GM23338 (cell line): ENCODE measurements around the gene PLAAT5. TPM values are rescaled to one million over a fixed set of nuclear protein-coding genes. Genes with fewer than 3 reads are reported as not detected.
A peak's percentile ranks its signal among the peaks of the same experiment; 100 is the strongest.
"Not testable (repeated sequence)": the region's sequence is repeated elsewhere in the genome, so short reads cannot be mapped to it uniquely, and the experiment has no call there.

Experiments
- ATAC-seq: fragments of 200-7000 bp; cut with Tn5 transposase; 3 replicates; pipeline ENCODE4 v1.9.1; 2020
- DNase-seq: peaks from one replicate; pipeline ENCODE4 v3.0.0-alpha.2; 2015; ENCODE audit warnings: low spot score
- H2AFZ ChIP-seq: fragments of 200-600 bp; sonication (generic); 2 replicates; pipeline ENCODE4 v1.8.0; 2016; ENCODE audit warnings: antibody characterized with exemption, mild to moderate bottlenecking, moderate library complexity
- H3F3A ChIP-seq: fragments of 200-600 bp; sonication (generic); replicated peaks from 2 replicates; pipeline ENCODE4 v1.8.0; 2017; ENCODE audit warnings: antibody characterized with exemption, mixed run types, low read depth
- H3K27ac ChIP-seq: fragments of 200-600 bp; sonication (generic); 2 replicates; pipeline ENCODE4 v1.6.1; 2016; ENCODE audit warnings: low read depth
- H3K27me3 ChIP-seq: fragments of 200-600 bp; sonication (generic); 2 replicates; pipeline ENCODE4 v1.8.0; 2016; ENCODE audit warnings: mild to moderate bottlenecking, mixed run types, moderate library complexity; ENCODE audit not compliant: insufficient read depth
- H3K36me3 ChIP-seq: fragments of 200-600 bp; sonication (generic); 2 replicates; pipeline ENCODE4 v1.8.0; 2016; ENCODE audit warnings: mild to moderate bottlenecking; ENCODE audit not compliant: insufficient read depth
- H3K4me1 ChIP-seq: fragments of 200-600 bp; sonication (generic); 2 replicates; pipeline ENCODE4 v1.8.0; 2016; ENCODE audit warnings: mild to moderate bottlenecking, moderate library complexity; ENCODE audit not compliant: insufficient read depth
- H3K4me2 ChIP-seq: fragments of 200-600 bp; sonication (generic); 2 replicates; pipeline ENCODE4 v1.7.1; 2017; ENCODE audit warnings: mixed run types
- H3K4me3 ChIP-seq: fragments of 200-600 bp; sonication (generic); 2 replicates; pipeline ENCODE4 v1.6.1; 2016; ENCODE audit warnings: mixed run types
- H3K79me2 ChIP-seq: fragments of 200-600 bp; sonication (generic); replicated peaks from 2 replicates; pipeline ENCODE4 v1.8.0; 2017; ENCODE audit warnings: mild to moderate bottlenecking; ENCODE audit not compliant: insufficient read depth
- H3K9me2 ChIP-seq: fragments of 200-600 bp; sonication (generic); 2 replicates; pipeline ENCODE4 v1.8.0; 2017; ENCODE audit not compliant: insufficient read depth
- H4K20me1 ChIP-seq: fragments of 200-600 bp; sonication (generic); replicated peaks from 2 replicates; pipeline ENCODE4 v1.8.0; 2017; ENCODE audit warnings: mild to moderate bottlenecking; ENCODE audit not compliant: insufficient read depth
- H3K27ac Mint-ChIP-seq: 2 replicates; pipeline ENCODE4 v1.8.0; 2020; ENCODE audit warnings: inconsistent platforms, mild to moderate bottlenecking, moderate library complexity, mixed read lengths
- H3K27me3 Mint-ChIP-seq: 3 replicates; pipeline ENCODE4 v1.8.0; 2022; ENCODE audit warnings: low read depth, mild to moderate bottlenecking, moderate library complexity, mixed read lengths, inconsistent platforms; ENCODE audit not compliant: insufficient read depth, poor library complexity
- H3K36me3 Mint-ChIP-seq: 3 replicates; pipeline ENCODE4 v1.8.0; 2021; ENCODE audit warnings: low read depth, mild to moderate bottlenecking, inconsistent platforms, moderate library complexity, mixed read lengths
- H3K4me1 Mint-ChIP-seq: 3 replicates; pipeline ENCODE4 v1.8.0; 2020; ENCODE audit warnings: mild to moderate bottlenecking, inconsistent platforms, mixed read lengths
- H3K4me3 Mint-ChIP-seq: 3 replicates; pipeline ENCODE4 v1.8.0; 2021; ENCODE audit warnings: moderate library complexity, mild to moderate bottlenecking, inconsistent platforms, mixed read lengths
- H3K9me3 Mint-ChIP-seq: 3 replicates; pipeline ENCODE4 v1.8.0; 2020; ENCODE audit warnings: moderate library complexity, mild to moderate bottlenecking, inconsistent platforms, mixed read lengths
- CREB1 ChIP-seq: fragments of 250-450 bp; sonication (Bioruptor Pico); IDR thresholded peaks from 2 replicates; pipeline ENCODE4 v1.5.0; 2020; ENCODE audit warnings: low read depth, mild to moderate bottlenecking, moderate library complexity
- NANOG ChIP-seq: IDR thresholded peaks from 2 replicates; pipeline ENCODE4 v1.6.1; 2016; ENCODE audit warnings: antibody characterized with exemption, borderline replicate concordance
- ZNF331 ChIP-seq: fragments of 250-450 bp; sonication (Bioruptor Pico); IDR thresholded peaks from 2 replicates; pipeline ENCODE4 v1.5.0; 2020; ENCODE audit warnings: low read depth, mild to moderate bottlenecking, moderate library complexity
- polyA plus RNA-seq: library from polyadenylated mRNA; unstranded; fragments of >200 nt; fragmentation: Nextera tagmentation; extraction: Ambion mirVana; gene quantifications from 2 replicates; pipeline ENCODE4 v1.2.1, GENCODE V29; 2016
- total RNA-seq: library from RNA; depleted of rRNA; stranded (reverse); fragments of >200 nt; shearing (Covaris generic); gene quantifications from 2 replicates; pipeline ENCODE4 v1.2.3, GENCODE V29; 2014

PLAAT5 gene
- total and polyA plus RNA-seq, 2 experiments from 2014 or later, result 7.7 to 11.6 TPM

DNA sequence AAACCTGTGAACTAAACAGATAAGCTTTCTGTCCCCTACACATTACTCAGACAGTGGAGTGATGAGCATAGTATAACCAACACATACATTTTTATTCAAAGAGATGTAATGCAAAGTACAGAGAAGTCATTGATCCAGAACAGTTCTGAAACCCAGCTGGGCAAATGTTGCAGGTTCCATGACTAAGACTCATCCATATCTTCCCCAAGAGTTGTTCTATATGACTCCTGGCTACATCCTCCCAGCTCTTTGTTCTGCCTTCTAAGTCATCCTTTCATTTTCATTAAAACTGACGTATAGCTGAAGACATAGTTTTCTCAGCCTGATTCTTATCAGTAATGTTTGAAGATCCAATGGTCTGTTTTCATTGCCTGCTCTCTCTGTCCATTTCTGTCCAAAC is 47.3 kb downstream of the PLAAT5 start:
- H3K4me1 Mint-ChIP-seq, result peaks cover 17% of the 10 kb centered on the region
- peaks cover 10% of the 10 kb centered on the region for H3K36me3 Mint-ChIP-seq
- no peak for DNase-seq
- Histone ChIP-seq H3K27ac (no peak overlapping the region), H4K20me1 (no peaks in the 10 kb centered on the region), H2AFZ (no peak overlapping the region), H3K4me1 (peaks cover 8% of the 10 kb centered on the region; the same call in 1 of the 2 replicates), H3K4me2 (no peak overlapping the region), H3K4me3 (no peak overlapping the region), H3K79me2 (no peaks in the 10 kb centered on the region), H3K9me2 (peaks cover 24% of the 10 kb centered on the region), H3K27me3 (no peaks in the 10 kb centered on the region), H3K36me3 (0 out of 2 replicates have a peak, but pooled peaks cover 4% of the 10 kb centered on the region), H3F3A (no peaks in the 10 kb centered on the region)
- H3K27ac Mint-ChIP-seq, result no peak overlapping the region
- H3K4me3 Mint-ChIP-seq, result no peak overlapping the region
- TF ChIP-seq NANOG (no peak), CREB1 (CRISPR knock-in tag) (no peak)
- H3K9me3 Mint-ChIP-seq, result peaks cover 14% of the 10 kb centered on the region
- no peak for ATAC-seq
- H3K27me3 Mint-ChIP-seq, result no peaks in the 10 kb centered on the region

DNA sequence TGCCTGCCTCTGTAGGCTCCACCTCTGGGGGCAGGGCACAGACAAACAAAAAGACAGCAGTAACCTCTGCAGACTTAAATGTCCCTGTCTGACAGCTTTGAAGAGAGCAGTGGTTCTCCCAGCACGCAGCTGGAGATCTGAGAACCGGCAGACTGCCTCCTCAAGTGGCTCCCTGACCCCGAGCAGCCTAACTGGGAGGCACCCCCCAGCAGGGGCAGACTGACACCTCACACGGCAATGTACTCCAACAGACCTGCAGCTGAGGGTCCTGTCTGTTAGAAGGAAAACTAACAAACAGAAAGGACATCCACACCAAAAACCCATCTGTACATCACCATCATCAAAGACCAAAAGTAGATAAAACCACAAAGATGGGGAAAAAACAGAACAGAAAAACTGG is 55.1 kb downstream of the PLAAT5 start:
- H3K4me1 Mint-ChIP-seq, H3F3A ChIP-seq, H3K9me2 ChIP-seq, H3K27me3 ChIP-seq, H3K4me1 ChIP-seq, H3K4me3 Mint-ChIP-seq, ATAC-seq, DNase-seq, H3K4me2 ChIP-seq, H3K4me3 ChIP-seq, H4K20me1 ChIP-seq, H3K27ac Mint-ChIP-seq, H3K79me2 ChIP-seq, H3K27ac ChIP-seq, H2AFZ ChIP-seq, H3K27me3 Mint-ChIP-seq: not testable (repeated sequence)
- peaks cover 46% of the 10 kb centered on the region for H3K9me3 Mint-ChIP-seq
- H3K36me3 ChIP-seq, result peaks cover 11% of the 10 kb centered on the region; the same call in 1 of the 2 replicates
- H3K36me3 Mint-ChIP-seq, result peaks cover 37% of the 10 kb centered on the region

DNA sequence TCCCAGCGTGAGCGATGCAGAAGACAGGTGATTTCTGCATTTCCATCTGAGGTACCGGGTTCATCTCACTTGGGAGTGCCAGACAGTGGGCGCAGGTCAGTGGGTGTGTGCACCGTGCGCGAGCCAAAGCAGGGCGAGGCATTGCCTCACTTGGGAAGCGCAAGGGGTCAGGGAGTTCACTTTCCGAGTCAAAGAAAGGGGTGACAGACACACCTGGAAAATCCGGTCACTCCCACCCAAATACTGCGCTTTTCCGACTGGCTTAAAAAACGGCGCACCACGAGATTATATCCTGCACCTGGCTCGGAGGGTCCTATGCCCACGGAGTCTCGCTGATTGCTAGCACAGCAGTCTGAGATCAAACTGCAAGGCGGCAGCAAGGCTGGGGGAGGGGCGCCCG is 55.6 kb downstream of the PLAAT5 start:
- TF ChIP-seq ZNF331 (CRISPR knock-in tag), result 0 out of 2 replicates have a peak, but pooled peaks have one; percentile 10
- not testable (repeated sequence) for DNase-seq, H3K27ac Mint-ChIP-seq, H3K27me3 ChIP-seq, H4K20me1 ChIP-seq, H3K79me2 ChIP-seq, H3K4me3 ChIP-seq, H3K4me1 ChIP-seq, H3F3A ChIP-seq, H3K9me2 ChIP-seq, H3K4me1 Mint-ChIP-seq, H3K4me3 Mint-ChIP-seq, H3K27me3 Mint-ChIP-seq, ATAC-seq
- peaks cover 50% of the 10 kb centered on the region for H3K9me3 Mint-ChIP-seq
- H3K27ac ChIP-seq, result peak overlapping the region; percentile 59; the same call in 1 of the 2 replicates
- peak overlapping the region; percentile 32; the same call in 1 of the 2 replicates for H3K4me2 ChIP-seq
- peaks cover 11% of the 10 kb centered on the region; the same call in 1 of the 2 replicates for H3K36me3 ChIP-seq
- peak overlapping the region; percentile 69; the same call in 1 of the 2 replicates for H2AFZ ChIP-seq
- H3K36me3 Mint-ChIP-seq, result peaks cover 40% of the 10 kb centered on the region

DNA sequence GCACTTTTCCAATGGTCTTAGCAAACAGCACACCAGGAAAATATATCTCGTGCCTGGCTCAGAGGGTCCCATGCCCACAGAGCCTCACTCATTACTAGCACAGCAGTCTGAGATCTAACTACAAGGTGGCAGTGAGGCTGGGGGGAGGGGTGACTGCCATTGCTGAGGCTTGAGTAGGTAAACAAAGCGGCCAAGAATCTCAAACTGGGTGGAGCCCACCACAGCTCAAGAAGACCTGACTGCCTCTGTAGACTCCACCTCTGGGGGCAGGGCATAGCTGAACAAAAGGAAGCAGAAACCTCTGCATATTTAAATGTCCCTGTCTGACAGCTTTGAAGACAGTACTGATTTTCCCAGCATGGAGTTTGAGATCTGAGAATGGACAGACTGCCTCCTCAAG is 60.2 kb downstream of the PLAAT5 start:
- not testable (repeated sequence) for H3K4me2 ChIP-seq, H3K4me1 ChIP-seq, H3K27me3 ChIP-seq, H3K27me3 Mint-ChIP-seq, H3K79me2 ChIP-seq, H3F3A ChIP-seq, H3K4me3 ChIP-seq, H3K36me3 ChIP-seq, H3K27ac Mint-ChIP-seq, H2AFZ ChIP-seq, H3K4me3 Mint-ChIP-seq, H3K27ac ChIP-seq, H3K4me1 Mint-ChIP-seq, H4K20me1 ChIP-seq, ATAC-seq
- DNase-seq, result peak; percentile 21
- H3K9me2 ChIP-seq, result peaks cover 19% of the 10 kb centered on the region
- Mint-ChIP-seq H3K36me3 (peaks cover 40% of the 10 kb centered on the region), H3K9me3 (peaks cover 45% of the 10 kb centered on the region)
